HG03095 (cell line): ENCODE data around the gene CPPED1.
"Not testable (repeated sequence)": the region's sequence is repeated elsewhere in the genome, so short reads cannot be mapped to it uniquely, and the experiment has no call there.

Experiments used
- ATAC-seq: cut with Tn5 transposase; IDR thresholded peaks from one replicate; pipeline ENCODE4 v1.9.1; 2021; ENCODE audit warnings: moderate library complexity; ENCODE audit not compliant: unreplicated experiment

Gene CPPED1

GRCh38 chr16:12802661-12803060, 1.0 kb downstream of the CPPED1 start:
- no peak for ATAC-seq

- ATAC-seq, result no peak
Observed at GRCh38 chr16:12802048-12802447, 1.6 kb downstream of the CPPED1 start.

- no peak for ATAC-seq
Observed at GRCh38 chr16:12801511-12802042, 2.1 kb downstream of the CPPED1 start.

- no peak for ATAC-seq
Observed at GRCh38 chr16:12800817-12801216, 2.9 kb downstream of the CPPED1 start.

GRCh38 chr16:12799996-12800395, 3.7 kb downstream of the CPPED1 start:
- not testable (repeated sequence) for ATAC-seq

GRCh38 chr16:12798846-12799245, 4.8 kb downstream of the CPPED1 start:
- no peak for ATAC-seq

- ATAC-seq, result no peak
Observed at GRCh38 chr16:12798171-12798570, 5.5 kb downstream of the CPPED1 start.

- ATAC-seq, result no peak
Observed at GRCh38 chr16:12796498-12796897, 7.2 kb downstream of the CPPED1 start.

- ATAC-seq, result no peak
Observed at GRCh38 chr16:12794486-12795387, 8.9 kb downstream of the CPPED1 start.

GRCh38 chr16:12793865-12794240, 9.8 kb downstream of the CPPED1 start:
- ATAC-seq, result no peak

- ATAC-seq, result no peak
Observed at GRCh38 chr16:12793120-12793864, 10.4 kb downstream of the CPPED1 start.

- ATAC-seq, result not testable (repeated sequence)
Observed at GRCh38 chr16:12792528-12792927, 11.2 kb downstream of the CPPED1 start.

GRCh38 chr16:12791340-12791739, 12.3 kb downstream of the CPPED1 start:
- no peak for ATAC-seq

GRCh38 chr16:12788758-12789157, 14.9 kb downstream of the CPPED1 start:
- no peak for ATAC-seq

- no peak for ATAC-seq
Observed at GRCh38 chr16:12786081-12786480, 17.6 kb downstream of the CPPED1 start.

- ATAC-seq, result no peak
Observed at GRCh38 chr16:12784076-12784475, 19.6 kb downstream of the CPPED1 start.

- ATAC-seq, result no peak
Observed at GRCh38 chr16:12781777-12782176, 21.9 kb downstream of the CPPED1 start.

- ATAC-seq, result no peak
Observed at GRCh38 chr16:12780467-12780866, 23.2 kb downstream of the CPPED1 start.

GRCh38 chr16:12778726-12779125, 25.0 kb downstream of the CPPED1 start:
- ATAC-seq, result no peak

GRCh38 chr16:12775656-12776236, 27.9 kb downstream of the CPPED1 start:
- ATAC-seq, result no peak

GRCh38 chr16:12773221-12773620, 30.5 kb downstream of the CPPED1 start:
- no peak for ATAC-seq
